GM12878 (cell line): ENCODE data around the gene DNAJB8. TPM values are rescaled to one million over a fixed set of nuclear protein-coding genes. Genes with fewer than 3 reads are reported as not detected.

Experiments used
- ATAC-seq: fragments of 200-7000 bp; cut with Tn5 transposase; 3 replicates; pipeline ENCODE4 v1.9.1; 2020; ENCODE audit warnings: mild to moderate bottlenecking, moderate library complexity
- BruUV-seq: library from RNA; stranded (reverse); fragments of 400-500 nt; replicated peaks from 2 replicates; lab custom pipeline; 2021; lab: Mats Ljungman, UMichigan
- CTCF ChIA-PET: fragments of 300-600 bp; sonication (Branson Sonifier 250); formaldehyde crosslinking; extraction: SDS; loops from one replicate; lab custom pipeline; 2021; ENCODE audit warnings: inconsistent platforms; lab: Yijun Ruan, JAX
- POLR2A ChIA-PET: fragments of 350-600 bp; formaldehyde crosslinking; extraction: SDS; loops from one replicate; lab custom pipeline; 2021; ENCODE audit warnings: inconsistent platforms; lab: Charles Lee
- RAD21 ChIA-PET: fragments of 300-600 bp; sonication (Branson Sonifier 250); formaldehyde crosslinking; loops from one replicate; lab custom pipeline; 2023; ENCODE audit warnings: antibody characterized with exemption; ENCODE audit not compliant: unreplicated experiment; lab: Charles Lee
- SMC1A ChIA-PET: fragments of 300-600 bp; sonication (Branson Sonifier 250); formaldehyde crosslinking; loops from one replicate; lab custom pipeline; 2023; ENCODE audit not compliant: unreplicated experiment, uncharacterized antibody; lab: Charles Lee
- DNase-seq: peaks from one replicate; pipeline ENCODE4 v3.0.0-alpha.2; 2011; ENCODE audit warnings: low read depth, low spot score
- FAIRE-seq: peaks from 3 replicates; lab custom pipeline; 2011; peaks lifted over from hg19 to GRCh38; lab: Jason Lieb, UNC
- H2AFZ ChIP-seq: 2 replicates; pipeline ENCODE4 v1.6.0; 2011; ENCODE audit warnings: low read depth, low read length, control low read depth; ENCODE audit not compliant: control insufficient read depth
- H3K27ac ChIP-seq: 2 replicates; pipeline ENCODE4 v1.5.1; 2011; ENCODE audit warnings: control low read depth; ENCODE audit not compliant: control insufficient read depth, insufficient read depth
- H3K27me3 ChIP-seq, 2 experiments: replicated peaks in 1 of 2; 2 replicates each; pipeline versions ENCODE4 v1.6.0 to v1.6.1; 2011; ENCODE audit warnings: low read length in 1 of 2; ENCODE audit not compliant: control insufficient read depth in 2 of 2, insufficient read depth in 2 of 2
- H3K36me3 ChIP-seq, 2 experiments: 2 replicates each; pipeline ENCODE4 v1.5.1; 2011; ENCODE audit warnings: low read length in 1 of 2; ENCODE audit not compliant: control insufficient read depth in 2 of 2, insufficient read depth in 2 of 2
- H3K4me1 ChIP-seq: 2 replicates; pipeline ENCODE4 v1.6.1; 2011; ENCODE audit warnings: mild to moderate bottlenecking, low read length, moderate library complexity, mixed read lengths; ENCODE audit not compliant: control insufficient read depth, insufficient read depth
- H3K4me2 ChIP-seq: 2 replicates; pipeline ENCODE4 v1.6.0; 2011; ENCODE audit warnings: control low read depth; ENCODE audit not compliant: control insufficient read depth, insufficient read depth
- H3K4me3 ChIP-seq: fragments of 200-600 bp; sonication (generic); 2 replicates; pipeline ENCODE4 v1.5.1; 2016
- H3K79me2 ChIP-seq: 2 replicates; pipeline ENCODE4 v1.6.0; 2011; ENCODE audit warnings: low read length; ENCODE audit not compliant: control insufficient read depth, insufficient read depth
- H3K9ac ChIP-seq: 2 replicates; pipeline ENCODE4 v1.8.0; 2011; ENCODE audit warnings: low read length, control low read depth, mixed read lengths; ENCODE audit not compliant: control insufficient read depth, insufficient read depth
- H3K9me3 ChIP-seq: replicated peaks from 3 replicates; pipeline ENCODE4 v1.5.1; 2011; ENCODE audit warnings: mild to moderate bottlenecking, low read length; ENCODE audit not compliant: control insufficient read depth, insufficient read depth
- H4K20me1 ChIP-seq: 2 replicates; pipeline ENCODE4 v1.6.0; 2011; ENCODE audit not compliant: control insufficient read depth, insufficient read depth
- CBFB ChIP-seq: IDR thresholded peaks from 2 replicates; pipeline ENCODE4 v1.6.1; 2016; ENCODE audit warnings: antibody characterized with exemption, low read depth
- CEBPB ChIP-seq, 2 experiments: fragments of 150-350 bp in 1 of 2; IDR thresholded peaks; 2 replicates each; pipeline ENCODE4 v1.6.1; 2012 to 2014; ENCODE audit warnings: low read depth in 2 of 2, low read length in 2 of 2, borderline replicate concordance in 1 of 2, inconsistent platforms in 1 of 2
- EP300 ChIP-seq, 2 experiments: fragments of 150-350 bp in 1 of 2; IDR thresholded peaks; 2 replicates each; pipeline ENCODE4 v1.6.1; 2011 to 2012; ENCODE audit warnings: low read depth in 2 of 2, low read length in 2 of 2, borderline replicate concordance in 1 of 2, improper control_type of control experiment in 1 of 2, inconsistent platforms in 1 of 2; ENCODE audit not compliant: control insufficient read depth in 1 of 2
- GATAD2B ChIP-seq: fragments of 450-650 bp; conservative IDR thresholded peaks from 2 replicates; pipeline ENCODE4 v1.6.1; 2017; ENCODE audit warnings: low read depth, mild to moderate bottlenecking, moderate library complexity
- JUNB ChIP-seq: IDR thresholded peaks from 2 replicates; pipeline ENCODE4 v1.6.1; 2016; ENCODE audit warnings: antibody characterized with exemption, mild to moderate bottlenecking
- PAX5 ChIP-seq: IDR thresholded peaks from 2 replicates; pipeline ENCODE4 v1.6.1; 2011; ENCODE audit warnings: low read depth, low read length, borderline replicate concordance
- POLR2AphosphoS2 ChIP-seq: IDR thresholded peaks from 2 replicates; pipeline ENCODE4 v1.6.1; 2011; ENCODE audit warnings: low read depth, mild to moderate bottlenecking, low read length, improper control_type of control experiment, moderate library complexity
- RAD21 ChIP-seq: IDR thresholded peaks from 2 replicates; pipeline ENCODE4 v1.6.1; 2011; ENCODE audit warnings: mild to moderate bottlenecking, low read depth, low read length, moderate library complexity; ENCODE audit not compliant: insufficient read depth
- ZNF217 ChIP-seq: fragments of 450-650 bp; IDR thresholded peaks from 2 replicates; pipeline ENCODE4 v1.6.1; 2017; ENCODE audit warnings: antibody characterized with exemption, mild to moderate bottlenecking
- WGBS: methylation state at CpG from one replicate; pipeline ENCODE4 v1.1.6; 2016; ENCODE audit warnings: low lambda C conversion rate; ENCODE audit not compliant: insufficient replicate concordance, insufficient coverage; ENCODE audit errors: missing lambda C conversion rate; 5-methylcytosine and 5-hydroxymethylcytosine counted together
- in situ Hi-C: fragments of 300-500 bp; cut with MboI; formaldehyde crosslinking; loops from 9 replicates; pipeline ENCODE4 v1.14.3; 2018; ENCODE audit warnings: mixed read lengths
- intact Hi-C: fragments of 100-400 bp; cut with micrococcal nuclease; formaldehyde crosslinking; loops from one replicate; pipeline ENCODE4 v1.14.2; 2022; ENCODE audit not compliant: unreplicated experiment
- polyA plus RNA-seq, 11 experiments: library from polyadenylated mRNA; depleted of rRNA in 4 of 11; unstranded in 6 of 11; stranded (reverse) in 5 of 11; fragments of >200 nt; fragmentation: Nextera tagmentation in 4 of 11; fragmentation: Illumina TruSeq in 1 of 11; extraction: Ambion mirVana in 4 of 11; extraction: Trizol in 1 of 11; gene quantifications; 1 replicate in 1 of 11; 2 replicates in 10 of 11; pipeline versions ENCODE4 v1.2.1 to v1.2.3, GENCODE V29; 2011 to 2016; ENCODE audit warnings: inconsistent platforms in 2 of 11, missing spikeins in 2 of 11, low read depth in 1 of 11
- total RNA-seq, 4 experiments: library from RNA; depleted of rRNA in 3 of 4; stranded (reverse); fragments of >200 nt in 3 of 4; fragmentation: Illumina TruSeq in 1 of 4; extraction: Trizol in 1 of 4; gene quantifications; 2 replicates each; pipeline versions ENCODE4 v1.2.1 to v1.2.3, GENCODE V29; 2013 to 2021
- TF ChIP-seq, protein P1 (sequence below): IDR thresholded peaks from 2 replicates; pipeline ENCODE4 v1.6.1; 2011; ENCODE audit warnings: borderline replicate concordance, low read depth, mild to moderate bottlenecking, moderate library complexity, mixed read lengths, low read length; ENCODE audit not compliant: insufficient read depth; ENCODE audit errors: extremely low read length
- TF ChIP-seq, protein P2 (sequence below): fragments of 450-650 bp; formaldehyde crosslinking; IDR thresholded peaks from 2 replicates; pipeline ENCODE4 v1.5.0; 2022; ENCODE audit warnings: mild to moderate bottlenecking, missing genetic modification characterization
- TF ChIP-seq, protein P3 (sequence below): fragments of 450-650 bp; formaldehyde crosslinking; IDR thresholded peaks from 2 replicates; pipeline ENCODE4 v1.4.0; 2020; ENCODE audit warnings: mild to moderate bottlenecking, moderate library complexity
- TF ChIP-seq, protein P4 (sequence below): fragments of 450-650 bp; IDR thresholded peaks from 2 replicates; pipeline ENCODE4 v1.6.1; 2018; ENCODE audit warnings: borderline replicate concordance, mild to moderate bottlenecking; ENCODE audit not compliant: partially characterized antibody

The DNAJB8 gene
- total and polyA plus RNA-seq, 10 of the 15 experiments (the other 5 are each of a cell fraction or from before 2014, with no cell fraction given) = not detected

DNA sequence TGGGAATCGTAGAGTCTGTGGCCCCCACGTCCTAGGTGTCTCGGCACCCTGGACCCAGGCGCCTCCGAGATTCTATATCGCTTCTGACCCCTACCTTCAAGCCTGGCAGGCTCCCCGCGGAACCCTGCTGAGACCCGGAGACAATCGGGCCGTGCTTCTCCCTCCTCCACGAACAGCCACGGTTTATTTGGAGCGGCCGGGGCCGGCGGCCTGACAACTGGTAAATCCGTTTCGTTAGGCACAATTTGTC lies 24.9 kb upstream of the DNAJB8 start:
- no peak for ATAC-seq
- WGBS = 7% methylated on average over 19 of the region's 19 CpGs
- intact Hi-C loops (loop anchor here (10.0 kb wide), 1 partner anchor 267 kb away; no protein-coding TSS in a partner anchor), in situ Hi-C loops (loop anchor here (10.0 kb wide), 1 partner anchor 397 kb away; no protein-coding TSS in a partner anchor)
- no peak overlapping the region for H3K4me3 ChIP-seq
- H4K20me1 ChIP-seq = no peaks in the 10 kb centered on the region; the same call in none of the 2 replicates
- TF ChIP-seq, protein P1, sequence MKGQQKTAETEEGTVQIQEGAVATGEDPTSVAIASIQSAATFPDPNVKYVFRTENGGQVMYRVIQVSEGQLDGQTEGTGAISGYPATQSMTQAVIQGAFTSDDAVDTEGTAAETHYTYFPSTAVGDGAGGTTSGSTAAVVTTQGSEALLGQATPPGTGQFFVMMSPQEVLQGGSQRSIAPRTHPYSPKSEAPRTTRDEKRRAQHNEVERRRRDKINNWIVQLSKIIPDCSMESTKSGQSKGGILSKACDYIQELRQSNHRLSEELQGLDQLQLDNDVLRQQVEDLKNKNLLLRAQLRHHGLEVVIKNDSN = no peak
- TF ChIP-seq POLR2AphosphoS2 (no peak), JUNB (no peak), PAX5 (no peak), CBFB (no peak), RAD21 (no peak), EP300 (IDR thresholded peaks at IDR 0.05; ENCODE audit: borderline replicate concordance in 1 of 2, control insufficient read depth in 1 of 2, low read depth in 2 of 2, low read length in 2 of 2) (no peak), CEBPB (IDR thresholded peaks at IDR 0.05; ENCODE audit: borderline replicate concordance in 1 of 2, low read depth in 2 of 2, low read length in 2 of 2) (no peak), GATAD2B (no peak), ZNF217 (no peak)
- TF ChIP-seq, protein P2, sequence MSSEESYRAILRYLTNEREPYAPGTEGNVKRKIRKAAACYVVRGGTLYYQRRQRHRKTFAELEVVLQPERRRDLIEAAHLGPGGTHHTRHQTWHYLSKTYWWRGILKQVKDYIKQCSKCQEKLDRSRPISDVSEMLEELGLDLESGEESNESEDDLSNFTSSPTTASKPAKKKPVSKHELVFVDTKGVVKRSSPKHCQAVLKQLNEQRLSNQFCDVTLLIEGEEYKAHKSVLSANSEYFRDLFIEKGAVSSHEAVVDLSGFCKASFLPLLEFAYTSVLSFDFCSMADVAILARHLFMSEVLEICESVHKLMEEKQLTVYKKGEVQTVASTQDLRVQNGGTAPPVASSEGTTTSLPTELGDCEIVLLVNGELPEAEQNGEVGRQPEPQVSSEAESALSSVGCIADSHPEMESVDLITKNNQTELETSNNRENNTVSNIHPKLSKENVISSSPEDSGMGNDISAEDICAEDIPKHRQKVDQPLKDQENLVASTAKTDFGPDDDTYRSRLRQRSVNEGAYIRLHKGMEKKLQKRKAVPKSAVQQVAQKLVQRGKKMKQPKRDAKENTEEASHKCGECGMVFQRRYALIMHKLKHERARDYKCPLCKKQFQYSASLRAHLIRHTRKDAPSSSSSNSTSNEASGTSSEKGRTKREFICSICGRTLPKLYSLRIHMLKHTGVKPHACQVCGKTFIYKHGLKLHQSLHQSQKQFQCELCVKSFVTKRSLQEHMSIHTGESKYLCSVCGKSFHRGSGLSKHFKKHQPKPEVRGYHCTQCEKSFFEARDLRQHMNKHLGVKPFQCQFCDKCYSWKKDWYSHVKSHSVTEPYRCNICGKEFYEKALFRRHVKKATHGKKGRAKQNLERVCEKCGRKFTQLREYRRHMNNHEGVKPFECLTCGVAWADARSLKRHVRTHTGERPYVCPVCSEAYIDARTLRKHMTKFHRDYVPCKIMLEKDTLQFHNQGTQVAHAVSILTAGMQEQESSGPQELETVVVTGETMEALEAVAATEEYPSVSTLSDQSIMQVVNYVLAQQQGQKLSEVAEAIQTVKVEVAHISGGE (CRISPR knock-in tag) = no peak
- TF ChIP-seq, protein P3, sequence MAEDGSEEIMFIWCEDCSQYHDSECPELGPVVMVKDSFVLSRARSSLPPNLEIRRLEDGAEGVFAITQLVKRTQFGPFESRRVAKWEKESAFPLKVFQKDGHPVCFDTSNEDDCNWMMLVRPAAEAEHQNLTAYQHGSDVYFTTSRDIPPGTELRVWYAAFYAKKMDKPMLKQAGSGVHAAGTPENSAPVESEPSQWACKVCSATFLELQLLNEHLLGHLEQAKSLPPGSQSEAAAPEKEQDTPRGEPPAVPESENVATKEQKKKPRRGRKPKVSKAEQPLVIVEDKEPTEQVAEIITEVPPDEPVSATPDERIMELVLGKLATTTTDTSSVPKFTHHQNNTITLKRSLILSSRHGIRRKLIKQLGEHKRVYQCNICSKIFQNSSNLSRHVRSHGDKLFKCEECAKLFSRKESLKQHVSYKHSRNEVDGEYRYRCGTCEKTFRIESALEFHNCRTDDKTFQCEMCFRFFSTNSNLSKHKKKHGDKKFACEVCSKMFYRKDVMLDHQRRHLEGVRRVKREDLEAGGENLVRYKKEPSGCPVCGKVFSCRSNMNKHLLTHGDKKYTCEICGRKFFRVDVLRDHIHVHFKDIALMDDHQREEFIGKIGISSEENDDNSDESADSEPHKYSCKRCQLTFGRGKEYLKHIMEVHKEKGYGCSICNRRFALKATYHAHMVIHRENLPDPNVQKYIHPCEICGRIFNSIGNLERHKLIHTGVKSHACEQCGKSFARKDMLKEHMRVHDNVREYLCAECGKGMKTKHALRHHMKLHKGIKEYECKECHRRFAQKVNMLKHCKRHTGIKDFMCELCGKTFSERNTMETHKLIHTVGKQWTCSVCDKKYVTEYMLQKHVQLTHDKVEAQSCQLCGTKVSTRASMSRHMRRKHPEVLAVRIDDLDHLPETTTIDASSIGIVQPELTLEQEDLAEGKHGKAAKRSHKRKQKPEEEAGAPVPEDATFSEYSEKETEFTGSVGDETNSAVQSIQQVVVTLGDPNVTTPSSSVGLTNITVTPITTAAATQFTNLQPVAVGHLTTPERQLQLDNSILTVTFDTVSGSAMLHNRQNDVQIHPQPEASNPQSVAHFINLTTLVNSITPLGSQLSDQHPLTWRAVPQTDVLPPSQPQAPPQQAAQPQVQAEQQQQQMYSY (CRISPR knock-in tag) = no peak
- TF ChIP-seq, protein P4, sequence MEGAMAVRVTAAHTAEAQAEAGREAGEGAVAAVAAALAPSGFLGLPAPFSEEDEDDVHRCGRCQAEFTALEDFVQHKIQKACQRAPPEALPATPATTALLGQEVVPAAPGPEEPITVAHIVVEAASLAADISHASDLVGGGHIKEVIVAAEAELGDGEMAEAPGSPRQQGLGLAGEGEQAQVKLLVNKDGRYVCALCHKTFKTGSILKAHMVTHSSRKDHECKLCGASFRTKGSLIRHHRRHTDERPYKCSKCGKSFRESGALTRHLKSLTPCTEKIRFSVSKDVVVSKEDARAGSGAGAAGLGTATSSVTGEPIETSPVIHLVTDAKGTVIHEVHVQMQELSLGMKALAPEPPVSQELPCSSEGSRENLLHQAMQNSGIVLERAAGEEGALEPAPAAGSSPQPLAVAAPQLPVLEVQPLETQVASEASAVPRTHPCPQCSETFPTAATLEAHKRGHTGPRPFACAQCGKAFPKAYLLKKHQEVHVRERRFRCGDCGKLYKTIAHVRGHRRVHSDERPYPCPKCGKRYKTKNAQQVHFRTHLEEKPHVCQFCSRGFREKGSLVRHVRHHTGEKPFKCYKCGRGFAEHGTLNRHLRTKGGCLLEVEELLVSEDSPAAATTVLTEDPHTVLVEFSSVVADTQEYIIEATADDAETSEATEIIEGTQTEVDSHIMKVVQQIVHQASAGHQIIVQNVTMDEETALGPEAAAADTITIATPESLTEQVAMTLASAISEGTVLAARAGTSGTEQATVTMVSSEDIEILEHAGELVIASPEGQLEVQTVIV = no peak
- SMC1A ChIA-PET = no interaction called here
- no peak overlapping the region for H2AFZ ChIP-seq
- RAD21 ChIA-PET = no interaction called here
- H3K4me1 ChIP-seq = no peaks in the 10 kb centered on the region
- H3K27ac ChIP-seq = no peak overlapping the region
- no peaks in the 10 kb centered on the region for H3K79me2 ChIP-seq
- POLR2A ChIA-PET = no interaction called here
- no TSS peak for BruUV-seq
- no peaks in the 10 kb centered on the region for H3K36me3 ChIP-seq
- H3K9ac ChIP-seq = no peak overlapping the region
- H3K27me3 ChIP-seq = peaks cover 27 to 42% of the 10 kb centered on the region in 2 experiments
- CTCF ChIA-PET = no interaction called here
- H3K9me3 ChIP-seq = no peaks in the 10 kb centered on the region
- DNase-seq = no peak
- no peak overlapping the region for H3K4me2 ChIP-seq
- no peak for FAIRE-seq
